AG04449 (cell line): ENCODE data around the gene STK32C.

Experiments used
- CTCF ChIA-PET: fragments of 350-600 bp; formaldehyde crosslinking; extraction: SDS; loops from one replicate; lab custom pipeline; 2021; ENCODE audit warnings: antibody characterized with exemption; lab: Yijun Ruan, JAX
- POLR2A ChIA-PET: fragments of 400-600, 350-600 bp; formaldehyde crosslinking; extraction: SDS; loops from one replicate; lab custom pipeline; 2020; ENCODE audit warnings: antibody characterized with exemption, inconsistent platforms; lab: Yijun Ruan, JAX
- DNase-seq: peaks from one replicate; pipeline ENCODE4 v3.0.0-alpha.2; 2010; ENCODE audit warnings: low read depth, low spot score
- H3K4me3 ChIP-seq: 2 replicates; pipeline ENCODE4 v1.5.1; 2011; ENCODE audit warnings: low read depth, mild to moderate bottlenecking, control low read depth, low read length
- CTCF ChIP-seq: IDR thresholded peaks from one replicate; pipeline ENCODE4 v1.5.1; 2011; ENCODE audit warnings: mild to moderate bottlenecking, moderate library complexity, low read length, control low read depth, inconsistent platforms; ENCODE audit not compliant: insufficient read depth; ENCODE audit errors: missing control alignments

The STK32C gene

GRCh38 chr10:132197271-132198067 is 110.3 kb downstream of the STK32C start:
- H3K4me3 ChIP-seq: no peak overlapping the region
- no peak for TF ChIP-seq CTCF
- no peak for DNase-seq
- CTCF ChIA-PET: no interaction called here
- POLR2A ChIA-PET: no interaction called here

- no peak for DNase-seq
- TF ChIP-seq CTCF: no peak
- H3K4me3 ChIP-seq: no peak overlapping the region
- POLR2A ChIA-PET: no interaction called here
- CTCF ChIA-PET: no interaction called here
Measured at GRCh38 chr10:132196178-132197113, 111.3 kb downstream of the STK32C start.

DNA sequence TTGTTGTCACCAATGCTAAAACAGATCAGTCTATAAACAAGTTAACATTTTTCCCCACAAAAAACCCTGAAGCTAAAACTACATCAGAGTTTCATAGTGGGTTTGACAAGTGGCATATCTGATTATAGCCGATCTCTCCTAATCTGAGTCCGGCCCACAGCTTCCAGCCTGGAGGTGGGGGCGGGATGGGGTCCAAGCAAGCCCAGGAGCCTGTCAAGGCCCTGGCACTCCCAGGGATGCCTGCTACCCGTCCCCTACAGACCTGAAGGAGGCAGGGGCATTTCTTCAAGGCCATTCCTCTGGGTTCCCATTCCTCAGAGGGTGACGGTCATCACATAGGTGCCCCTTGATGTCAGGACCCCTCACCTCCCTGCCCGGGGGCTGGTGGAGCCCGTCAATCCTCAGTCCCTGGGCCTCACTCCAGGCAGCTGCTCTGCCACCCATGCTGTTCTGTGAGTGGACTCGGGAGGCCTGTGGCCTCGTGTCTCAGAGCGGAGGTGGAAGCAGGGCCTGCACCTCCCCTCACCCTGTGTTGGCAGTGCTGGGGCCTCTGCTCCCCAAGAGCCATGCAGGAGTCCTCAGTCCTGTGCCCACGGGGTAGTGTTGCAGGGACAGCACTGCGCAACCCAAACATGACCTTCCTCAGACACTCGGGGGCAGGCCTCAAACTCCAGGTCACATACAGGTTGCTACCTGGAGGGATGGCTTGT is 112.2 kb downstream of the STK32C start:
- no peak for TF ChIP-seq CTCF
- CTCF ChIA-PET: no interaction called here
- no peak overlapping the region for H3K4me3 ChIP-seq
- DNase-seq: no peak
- POLR2A ChIA-PET: no interaction called here

GRCh38 chr10:132194726-132195125 is 113.0 kb downstream of the STK32C start:
- no peak for DNase-seq
- ChIA-PET CTCF (no interaction called here), POLR2A (no interaction called here)
- no peak overlapping the region for H3K4me3 ChIP-seq
- TF ChIP-seq CTCF: no peak

DNA sequence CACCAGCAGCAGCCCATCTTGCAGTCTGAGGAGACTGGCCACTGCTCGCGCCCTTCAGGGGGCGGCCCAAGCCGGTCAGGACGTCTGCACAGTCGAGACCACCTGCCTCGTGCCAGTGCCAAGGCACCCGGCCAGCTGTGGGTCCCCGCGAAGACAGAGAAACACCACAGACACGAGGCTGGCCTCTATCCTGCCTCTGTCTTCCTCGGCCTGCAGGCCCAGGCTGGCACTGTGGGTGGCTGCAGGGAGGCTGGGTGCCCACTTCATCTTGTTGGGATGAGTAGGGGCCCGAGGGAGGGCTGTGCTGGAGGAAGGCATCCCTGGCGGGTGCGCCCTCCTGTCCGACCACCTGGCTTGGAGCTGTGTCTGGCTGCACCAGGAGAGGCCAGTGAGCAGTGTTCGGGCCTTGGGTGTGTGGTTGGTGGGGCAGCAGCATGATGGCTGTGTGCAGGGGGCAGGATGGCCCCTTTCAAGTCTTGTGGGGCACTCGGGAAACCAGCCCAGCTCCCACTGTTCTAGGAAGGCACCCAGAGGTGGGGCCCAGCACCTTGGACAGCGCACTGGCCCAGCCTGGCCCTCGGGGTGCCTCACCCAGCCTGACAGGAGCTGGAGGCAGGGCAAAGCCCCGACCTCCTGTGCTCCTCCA is 113.7 kb downstream of the STK32C start:
- no peak overlapping the region for H3K4me3 ChIP-seq
- ChIA-PET POLR2A (no interaction called here), CTCF (no interaction called here)
- no peak for DNase-seq
- TF ChIP-seq CTCF: no peak
